Iris pigment epithelial cell (primary cell): ENCODE results near the gene AVL9.
"Not testable (repeated sequence)": the region's sequence is repeated elsewhere in the genome, so short reads cannot be mapped to it uniquely, and the experiment has no call there.

Source experiments
- DNase-seq: peaks from one replicate; pipeline ENCODE4 v3.0.0-alpha.2; 2011; ENCODE audit warnings: low read depth

Gene AVL9

DNA sequence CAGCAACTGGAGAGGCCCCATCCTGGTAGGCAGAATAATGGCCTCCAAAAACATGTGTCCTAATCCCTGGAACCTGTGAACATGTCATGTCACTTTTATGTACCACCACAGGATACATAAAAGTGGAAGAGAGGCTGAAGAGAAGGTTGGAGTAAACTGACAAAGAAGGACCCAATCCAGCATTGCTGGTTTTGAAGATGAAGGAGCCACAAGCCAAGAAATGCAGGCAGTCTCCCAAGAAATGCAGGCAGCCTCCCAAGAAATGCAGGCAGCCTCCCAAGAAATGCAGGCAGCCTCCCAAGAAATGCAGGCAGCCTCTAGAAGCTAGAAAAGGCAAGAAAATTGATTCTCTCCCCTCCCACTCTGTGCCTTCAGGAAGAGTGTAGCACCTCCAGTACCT, 142.3 kb downstream of the AVL9 start:
- DNase-seq = not testable (repeated sequence)
